ENCODE results near the gene RIT2.

DNA sequence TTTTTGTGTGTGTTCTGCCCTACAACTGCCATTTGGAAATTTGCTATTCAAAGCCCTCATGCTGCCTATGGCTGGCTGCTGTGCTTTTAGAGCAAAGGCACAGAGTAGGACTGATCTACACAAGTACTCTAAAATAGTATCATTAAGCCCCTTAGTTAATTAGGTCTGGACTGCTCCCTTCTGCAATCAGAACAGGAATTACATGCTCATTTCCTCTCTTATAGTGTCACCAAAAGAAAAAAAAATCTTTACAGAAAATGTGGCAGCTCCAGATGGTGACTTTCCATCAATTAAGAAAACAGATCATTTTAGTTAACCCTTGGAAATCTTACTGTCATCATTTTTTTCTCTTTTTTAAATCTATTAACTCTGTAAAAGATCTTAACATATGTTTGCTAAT, 337.5 kb downstream of the RIT2 start:
- TF ChIP-seq, protein P1, sequence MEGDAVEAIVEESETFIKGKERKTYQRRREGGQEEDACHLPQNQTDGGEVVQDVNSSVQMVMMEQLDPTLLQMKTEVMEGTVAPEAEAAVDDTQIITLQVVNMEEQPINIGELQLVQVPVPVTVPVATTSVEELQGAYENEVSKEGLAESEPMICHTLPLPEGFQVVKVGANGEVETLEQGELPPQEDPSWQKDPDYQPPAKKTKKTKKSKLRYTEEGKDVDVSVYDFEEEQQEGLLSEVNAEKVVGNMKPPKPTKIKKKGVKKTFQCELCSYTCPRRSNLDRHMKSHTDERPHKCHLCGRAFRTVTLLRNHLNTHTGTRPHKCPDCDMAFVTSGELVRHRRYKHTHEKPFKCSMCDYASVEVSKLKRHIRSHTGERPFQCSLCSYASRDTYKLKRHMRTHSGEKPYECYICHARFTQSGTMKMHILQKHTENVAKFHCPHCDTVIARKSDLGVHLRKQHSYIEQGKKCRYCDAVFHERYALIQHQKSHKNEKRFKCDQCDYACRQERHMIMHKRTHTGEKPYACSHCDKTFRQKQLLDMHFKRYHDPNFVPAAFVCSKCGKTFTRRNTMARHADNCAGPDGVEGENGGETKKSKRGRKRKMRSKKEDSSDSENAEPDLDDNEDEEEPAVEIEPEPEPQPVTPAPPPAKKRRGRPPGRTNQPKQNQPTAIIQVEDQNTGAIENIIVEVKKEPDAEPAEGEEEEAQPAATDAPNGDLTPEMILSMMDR (IDR thresholded peaks at IDR 0.05; ENCODE audit: low read depth, low read length): no peak
- TF ChIP-seq EZH2phosphoT487 (IDR thresholded peaks at IDR 0.05; ENCODE audit: low read depth): no peak

Measured in OCI-LY3 (cell line).